SK-N-SH (cell line): ENCODE measurements around the gene ZBTB43. TPM values are rescaled to one million over a fixed set of nuclear protein-coding genes. Genes with fewer than 3 reads are reported as not detected.

Experiments used
- CTCF ChIA-PET: fragments of 300-600, 350-600 bp; formaldehyde crosslinking; extraction: SDS; loops from one replicate; lab custom pipeline; 2021; lab: Yijun Ruan, JAX
- POLR2A ChIA-PET: fragments of 350-600 bp; sonication (Branson Sonifier 250); formaldehyde crosslinking; extraction: SDS; loops from one replicate; lab custom pipeline; 2020; ENCODE audit warnings: antibody characterized with exemption, inconsistent platforms; lab: Yijun Ruan, JAX
- DNase-seq: peaks from one replicate; pipeline ENCODE4 v3.0.0; 2012
- H2AFZ ChIP-seq: fragments of 200-600 bp; sonication (generic); 2 replicates; pipeline ENCODE4 v1.8.1; 2016; ENCODE audit warnings: antibody characterized with exemption, mild to moderate bottlenecking, low read depth
- H3F3A ChIP-seq: fragments of 200-600 bp; sonication (generic); replicated peaks from 2 replicates; pipeline ENCODE3; 2016; ENCODE audit warnings: antibody characterized with exemption, mild to moderate bottlenecking; ENCODE audit not compliant: insufficient read depth
- H3K27ac ChIP-seq, 2 experiments: fragments of 200-500 bp in 1 of 2; fragments of 200-600 bp in 1 of 2; sonication (Bioruptor generic) in 1 of 2; sonication (generic), shearing (Covaris generic) in 1 of 2; 2 replicates each; pipeline versions ENCODE4 v1.5.1 to v1.6.1; 2014 to 2016; ENCODE audit warnings: low read depth in 2 of 2, inconsistent platforms in 1 of 2, low read length in 1 of 2, mild to moderate bottlenecking in 1 of 2, mixed read lengths in 1 of 2
- H3K27me3 ChIP-seq: fragments of 200-600 bp; sonication (generic), shearing (Covaris generic); 2 replicates; pipeline ENCODE4 v1.6.1; 2016; ENCODE audit warnings: mixed run types; ENCODE audit not compliant: insufficient read depth
- H3K36me3 ChIP-seq, 2 experiments: fragments of 200-500 bp in 1 of 2; fragments of 200-600 bp in 1 of 2; sonication (Bioruptor generic) in 1 of 2; sonication (generic) in 1 of 2; replicated peaks in 1 of 2; 2 replicates each; pipeline versions ENCODE3 to v1.5.1; 2014 to 2016; ENCODE audit warnings: low read length in 1 of 2, mild to moderate bottlenecking in 1 of 2; ENCODE audit not compliant: insufficient read depth in 2 of 2, control insufficient read depth in 1 of 2
- H3K4me1 ChIP-seq, 2 experiments: fragments of 200-500 bp in 1 of 2; fragments of 200-600 bp in 1 of 2; sonication (Bioruptor generic) in 1 of 2; sonication (generic), shearing (Covaris generic) in 1 of 2; 2 replicates each; pipeline versions ENCODE4 v1.5.1 to v1.6.1; 2014 to 2016; ENCODE audit warnings: low read depth in 1 of 2, low read length in 1 of 2, mixed run types in 1 of 2; ENCODE audit not compliant: insufficient read depth in 2 of 2, control insufficient read depth in 1 of 2
- H3K4me2 ChIP-seq: fragments of 200-600 bp; sonication (generic), shearing (Covaris generic); 2 replicates; pipeline ENCODE4 v1.6.1; 2017; ENCODE audit warnings: mixed run types
- H3K4me3 ChIP-seq, 2 experiments: fragments of 200-500 bp in 1 of 2; fragments of 200-600 bp in 1 of 2; sonication (Bioruptor generic) in 1 of 2; sonication (generic), shearing (Covaris generic) in 1 of 2; 2 replicates each; pipeline versions ENCODE4 v1.5.1 to v1.8.1; 2014 to 2016; ENCODE audit warnings: low read depth in 2 of 2, inconsistent platforms in 1 of 2, low read length in 1 of 2, mild to moderate bottlenecking in 1 of 2, mixed read lengths in 1 of 2, moderate library complexity in 1 of 2
- H3K79me2 ChIP-seq: fragments of 200-600 bp; sonication (generic); 2 replicates; pipeline ENCODE4 v1.8.1; 2017; ENCODE audit warnings: mild to moderate bottlenecking; ENCODE audit not compliant: insufficient read depth
- H3K9ac ChIP-seq: fragments of 200-600 bp; sonication (generic); 2 replicates; pipeline ENCODE4 v1.6.1; 2017; ENCODE audit warnings: mixed run types
- H3K9me2 ChIP-seq: fragments of 200-600 bp; sonication (generic); 2 replicates; pipeline ENCODE4 v1.6.1; 2017; ENCODE audit warnings: mixed run types
- H3K9me3 ChIP-seq: fragments of 200-600 bp; sonication (generic); 2 replicates; pipeline ENCODE4 v1.6.1; 2017; ENCODE audit warnings: mixed run types, mild to moderate bottlenecking, moderate library complexity
- H4K20me1 ChIP-seq: fragments of 200-600 bp; sonication (generic); 2 replicates; pipeline ENCODE4 v1.6.1; 2017; ENCODE audit warnings: mild to moderate bottlenecking, mixed run types; ENCODE audit not compliant: insufficient read depth
- FOXJ3 ChIP-seq: sonication (generic); formaldehyde crosslinking; IDR thresholded peaks from 2 replicates; pipeline ENCODE4 v1.5.1; 2020; ENCODE audit warnings: mild to moderate bottlenecking, missing genetic modification reagents
- FOXM1 ChIP-seq: IDR thresholded peaks from 2 replicates; pipeline ENCODE4 v1.4.0; 2012; ENCODE audit warnings: low read depth, mild to moderate bottlenecking
- GATA2 ChIP-seq: sonication (generic); formaldehyde crosslinking; IDR thresholded peaks from 2 replicates; pipeline ENCODE4 v1.5.0; 2020; ENCODE audit warnings: mild to moderate bottlenecking, missing genetic modification reagents
- JUND ChIP-seq: IDR thresholded peaks from 2 replicates; pipeline ENCODE4 v1.4.0; 2012
- MAX ChIP-seq: IDR thresholded peaks from 2 replicates; pipeline ENCODE4 v1.4.0; 2012; ENCODE audit warnings: low read depth
- MXI1 ChIP-seq: IDR thresholded peaks from 2 replicates; pipeline ENCODE4 v1.6.1; 2012; ENCODE audit warnings: mild to moderate bottlenecking, low read depth, low read length, improper control_type of control experiment
- RCOR1 ChIP-seq: fragments of 150-350 bp; IDR thresholded peaks from 2 replicates; pipeline ENCODE4 v1.6.1; 2017; ENCODE audit warnings: antibody characterized with exemption, low read length
- REST ChIP-seq: IDR thresholded peaks from 2 replicates; pipeline ENCODE4 v1.6.1; 2012; ENCODE audit warnings: mild to moderate bottlenecking, low read depth, low read length, moderate library complexity
- RXRA ChIP-seq: IDR thresholded peaks from 2 replicates; pipeline ENCODE4 v1.4.0; 2012; ENCODE audit warnings: low read depth, mild to moderate bottlenecking, borderline replicate concordance
- SIN3A ChIP-seq: IDR thresholded peaks from 2 replicates; pipeline ENCODE4 v1.6.1; 2012; ENCODE audit warnings: low read depth, mild to moderate bottlenecking, low read length, moderate library complexity, borderline replicate concordance
- TAF1 ChIP-seq: IDR thresholded peaks from 2 replicates; pipeline ENCODE4 v1.6.1; 2012; ENCODE audit warnings: low read depth, mild to moderate bottlenecking, low read length, moderate library complexity, borderline replicate concordance
- TEAD4 ChIP-seq: IDR thresholded peaks from 2 replicates; pipeline ENCODE4 v1.4.0; 2012; ENCODE audit warnings: mild to moderate bottlenecking, borderline replicate concordance; ENCODE audit not compliant: insufficient read depth
- USF2 ChIP-seq: fragments of 150-350 bp; IDR thresholded peaks from 2 replicates; pipeline ENCODE4 v1.6.1; 2017; ENCODE audit warnings: antibody characterized with exemption, low read length, low read depth, borderline replicate concordance
- WGBS: methylation state at CpG from one replicate; pipeline ENCODE4 v1.1.6; 2017; ENCODE audit warnings: low lambda C conversion rate; 5-methylcytosine and 5-hydroxymethylcytosine counted together
- polyA plus RNA-seq, 3 experiments: library from polyadenylated mRNA; depleted of rRNA; stranded (reverse); fragments of >200 nt; gene quantifications; 2 replicates each; pipeline ENCODE4 v1.2.3, GENCODE V29; 2012

The ZBTB43 gene
- polyA plus RNA-seq, 1 of the 3 experiments (the other 2 are of a cell fraction): 3.5 TPM

- TF ChIP-seq JUND (no peak), SIN3A (no peak), FOXM1 (no peak), TEAD4 (no peak), RCOR1 (no peak)
- TF ChIP-seq, all 33 proteins: peak for 0
- H3K4me3 ChIP-seq: no peak overlapping the region
- peaks cover 23 to 30% of the 10 kb centered on the region in 2 experiments for H3K36me3 ChIP-seq
- H3K27ac ChIP-seq: no peak overlapping the region
- H3K4me1 ChIP-seq: no peaks in the 10 kb centered on the region
- 92% methylated on average over 7 of the region's 7 CpGs for WGBS
- peaks cover 13% of the 10 kb centered on the region for H4K20me1 ChIP-seq
- no peak for DNase-seq
- H3K27me3 ChIP-seq: no peaks in the 10 kb centered on the region
- H3K9me3 ChIP-seq: no peaks in the 10 kb centered on the region
- H2AFZ ChIP-seq: no peak overlapping the region
- no peaks in the 10 kb centered on the region for H3F3A ChIP-seq
- H3K79me2 ChIP-seq: peaks cover 92% of the 10 kb centered on the region
- no peaks in the 10 kb centered on the region for H3K9me2 ChIP-seq
- POLR2A ChIA-PET: no interaction called here
- CTCF ChIA-PET: interaction anchor here (1.0 to 1.2 kb wide), 2 partner anchors 9 to 71 kb away, joined by 3 to 4 read pairs; partner anchors contain the start of gene ZBTB34
- H3K9ac ChIP-seq: no peak overlapping the region
- no peak overlapping the region for H3K4me2 ChIP-seq
Observed at GRCh38 chr9:126869368-126869767, 64.5 kb downstream of the ZBTB43 start.

GRCh38 chr9:126872516-126872915 is 67.7 kb downstream of the ZBTB43 start:
- no peak overlapping the region for H3K4me3 ChIP-seq
- peaks cover 2 to 8% of the 10 kb centered on the region in 2 experiments for H3K36me3 ChIP-seq
- no peaks in the 10 kb centered on the region; a peak in 1 of 4 replicates for H3K4me1 ChIP-seq
- 92% methylated on average over 4 of the region's 4 CpGs for WGBS
- H3K9ac ChIP-seq: no peak overlapping the region
- peaks cover 4% of the 10 kb centered on the region for H3F3A ChIP-seq
- H3K79me2 ChIP-seq: peaks cover 83% of the 10 kb centered on the region
- ChIA-PET POLR2A (no interaction called here), CTCF (interaction anchor here (1.7 to 2.5 kb wide), 2 partner anchors 9 to 12 kb away, joined by 4 to 10 read pairs; partner anchors contain the start of gene ZBTB34)
- H4K20me1 ChIP-seq: peaks cover 19% of the 10 kb centered on the region
- TF ChIP-seq FOXJ3 (CRISPR knock-in tag): no peak
- no peak for TF ChIP-seq TAF1
- no peak for TF ChIP-seq GATA2 (CRISPR knock-in tag)
- no peak for TF ChIP-seq FOXM1
- no peak for TF ChIP-seq MAX
- no peak for TF ChIP-seq RCOR1
- TF ChIP-seq REST: no peak
- no peak for TF ChIP-seq USF2
- TF ChIP-seq RXRA: no peak
- TF ChIP-seq MXI1: no peak
- no peak overlapping the region for H3K4me2 ChIP-seq
- H2AFZ ChIP-seq: no peak overlapping the region
- H3K9me3 ChIP-seq: no peaks in the 10 kb centered on the region
- H3K9me2 ChIP-seq: no peaks in the 10 kb centered on the region
- no peak for DNase-seq
- H3K27ac ChIP-seq: no peak overlapping the region
- no peaks in the 10 kb centered on the region for H3K27me3 ChIP-seq
